Measurements from ENCODE around the gene PIGX. TPM values are rescaled to one million over a fixed set of nuclear protein-coding genes. Genes with fewer than 3 reads are reported as not detected.

PIGX gene
- total RNA-seq, result 42.3 TPM

DNA sequence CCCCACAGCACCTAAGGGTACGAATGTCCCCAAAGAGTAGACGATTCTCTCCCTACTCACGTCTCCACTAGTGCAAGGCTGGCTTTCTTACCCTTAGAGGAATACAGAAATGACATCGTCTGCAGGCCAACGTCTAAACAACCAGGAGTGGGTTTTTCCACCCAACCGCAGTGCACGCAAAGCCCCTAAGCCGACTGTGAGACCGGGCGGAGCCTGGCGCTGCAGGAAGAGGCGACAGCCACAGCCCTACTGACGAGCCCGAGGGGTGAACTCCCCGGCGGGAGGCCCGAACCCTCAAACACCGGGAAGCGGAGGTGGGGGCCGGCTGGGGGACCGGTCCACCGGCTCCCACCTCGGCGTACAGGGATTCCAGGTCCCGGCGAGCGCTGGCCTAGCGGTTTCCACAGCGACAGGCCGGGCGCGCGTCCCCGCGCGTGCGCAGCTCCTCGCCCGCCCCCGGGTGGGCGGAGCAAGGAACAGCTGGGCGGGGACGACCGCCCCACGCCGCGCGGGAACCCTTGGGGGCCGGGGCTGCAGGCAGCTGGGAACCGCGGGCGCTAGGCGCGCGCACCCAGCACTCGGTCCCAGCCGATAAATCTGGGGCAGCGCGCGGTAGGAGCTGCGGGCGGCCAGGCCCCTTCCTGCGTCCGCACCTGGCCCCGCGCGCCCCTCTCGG, at the start of gene PIGX, which contains the start of gene CEP19:
TSS of gene PIGX (plus strand) at position 540 of the 676 bp plus-strand sequence.
TSS of gene CEP19 (minus strand) at position 413 of the 676 bp plus-strand sequence. CDS start 3,593 bp downstream, outside the sequence.

DNA sequence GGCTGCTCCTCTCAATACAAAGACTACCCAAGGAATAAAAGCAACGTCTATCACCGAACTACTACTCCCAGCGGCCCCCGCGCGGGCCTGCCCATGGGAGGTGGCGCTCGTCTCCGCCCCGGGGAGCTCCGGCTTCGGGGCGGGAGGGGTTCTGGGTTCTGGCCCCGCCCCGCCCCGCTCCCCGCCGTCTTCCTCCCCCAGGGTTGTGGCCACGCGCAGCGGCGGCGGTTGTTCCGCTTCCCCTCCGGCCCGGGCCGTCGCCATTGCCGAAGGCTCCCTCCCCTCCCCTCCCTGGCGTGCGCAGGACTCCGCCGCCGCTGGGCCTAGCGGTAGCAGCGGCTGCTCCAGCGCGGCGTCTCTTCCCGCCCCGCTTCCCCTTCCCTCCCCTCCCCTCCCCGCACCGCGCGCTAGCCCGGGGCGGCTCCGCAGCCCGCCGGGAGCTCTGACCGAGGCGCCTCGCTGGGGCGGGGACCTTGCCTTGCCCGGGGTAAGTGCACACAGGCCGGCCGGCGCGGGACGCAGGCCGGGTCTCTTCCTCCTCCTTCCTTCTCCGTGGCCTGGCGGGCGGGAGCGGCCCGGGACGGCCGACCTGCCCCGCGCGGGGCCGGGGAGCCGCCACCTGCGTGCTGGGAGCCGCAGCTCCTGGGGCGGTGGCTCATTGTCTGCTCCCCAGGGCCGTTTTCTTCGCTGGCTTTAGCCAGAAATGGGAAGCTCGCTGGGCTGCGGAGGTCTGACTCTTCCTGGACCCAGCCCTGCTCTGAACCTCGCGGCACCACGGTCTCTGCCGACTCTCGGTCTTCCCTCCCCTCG, 27.7 kb downstream of the PIGX start, which contains the start of gene PAK2:
TSS of gene PAK2 (plus strand) at position 187 of the 810 bp plus-strand sequence. CDS start 42,790 bp downstream, outside the sequence.

Small RNA genes lying within 50 kb of the gene (small RNA-seq; reads per million reads assigned to genes)
- not detected for gene RNU4-89P (ENCODE audit: low replicate concordance)
- not detected for gene RNU6-42P (ENCODE audit: low replicate concordance)
- not detected for gene RNU6-646P (ENCODE audit: low replicate concordance)

Other genes with a start within 250 kb of the PIGX start
- gene RNF168, start 208.6 kb upstream of the PIGX start, total RNA-seq, result 23.5 TPM
- not detected for gene SMCO1, start 197.0 kb upstream of the PIGX start, total RNA-seq
- 5.3 TPM for gene WDR53, start 143.8 kb upstream of the PIGX start, total RNA-seq
- gene FBXO45, start 143.7 kb upstream of the PIGX start, total RNA-seq, result 37.2 TPM
- gene NRROS, start 72.7 kb upstream of the PIGX start, total RNA-seq, result 1.6 TPM
- gene CEP19, start 127 bp upstream of the PIGX start, total RNA-seq, result 5.6 TPM
- 90.1 TPM for gene PAK2, start 27.5 kb downstream of the PIGX start, total RNA-seq
- gene SENP5, start 155.5 kb downstream of the PIGX start, total RNA-seq, result 77.3 TPM
- 84.2 TPM for gene NCBP2, start 230.2 kb downstream of the PIGX start, total RNA-seq